PC-9 (cell line): Measurements from ENCODE around the gene STRN3. TPM values are rescaled to one million over a fixed set of nuclear protein-coding genes. Genes with fewer than 3 reads are reported as not detected.

Experiments used
- BruUV-seq: library from RNA; stranded (reverse); fragments of 400-500 nt; replicated peaks from 2 replicates; lab custom pipeline; 2021; lab: Mats Ljungman, UMichigan
- CTCF ChIA-PET: fragments of 300-600 bp; sonication (Branson Sonifier 250); formaldehyde crosslinking; loops from one replicate; lab custom pipeline; 2022; ENCODE audit warnings: antibody characterized with exemption; lab: Charles Lee
- POLR2A ChIA-PET: fragments of 300-600 bp; sonication (Branson Sonifier 250); formaldehyde crosslinking; loops from one replicate; lab custom pipeline; 2022; ENCODE audit warnings: antibody characterized with exemption; ENCODE audit not compliant: unreplicated experiment; lab: Charles Lee
- DNase-seq, 2 experiments: peaks; one replicate each; pipeline versions ENCODE4 v3.0.0 to v3.0.0-alpha.2; 2015 to 2022; ENCODE audit warnings: mixed read lengths in 1 of 2
- H2AFZ ChIP-seq: fragments of 200-600 bp; sonication (generic); 2 replicates; pipeline ENCODE4 v1.8.1; 2017; ENCODE audit warnings: antibody characterized with exemption
- H3F3A ChIP-seq: fragments of 200-600 bp; sonication (generic); 2 replicates; pipeline ENCODE4 v1.8.1; 2017; ENCODE audit warnings: antibody characterized with exemption, mild to moderate bottlenecking, low read depth; ENCODE audit not compliant: insufficient read depth
- H3K27ac ChIP-seq: fragments of 200-600 bp; sonication (generic); 2 replicates; pipeline ENCODE4 v1.6.1; 2016; ENCODE audit warnings: mixed run types
- H3K27me3 ChIP-seq: fragments of 200-600 bp; sonication (generic); 2 replicates; pipeline ENCODE4 v1.6.1; 2016; ENCODE audit warnings: low read depth, mixed run types; ENCODE audit not compliant: insufficient read depth
- H3K36me3 ChIP-seq: fragments of 200-600 bp; sonication (generic); 2 replicates; pipeline ENCODE4 v1.6.1; 2016; ENCODE audit warnings: low read depth, mixed run types
- H3K4me1 ChIP-seq: fragments of 200-600 bp; sonication (generic); replicated peaks from 2 replicates; pipeline ENCODE4 v1.6.1; 2016; ENCODE audit warnings: mixed run types; ENCODE audit not compliant: insufficient read depth
- H3K4me2 ChIP-seq: fragments of 200-600 bp; sonication (generic); 2 replicates; pipeline ENCODE4 v1.6.1; 2017; ENCODE audit warnings: mixed run types
- H3K4me3 ChIP-seq: fragments of 200-600 bp; sonication (generic); 2 replicates; pipeline ENCODE4 v1.6.1; 2016; ENCODE audit warnings: mixed run types
- H3K79me2 ChIP-seq: fragments of 200-600 bp; sonication (generic); 2 replicates; pipeline ENCODE4 v1.6.1; 2017; ENCODE audit warnings: low read depth, mixed run types
- H3K9me2 ChIP-seq: fragments of 200-600 bp; sonication (generic); 2 replicates; pipeline ENCODE4 v1.8.1; 2017; ENCODE audit warnings: mild to moderate bottlenecking; ENCODE audit not compliant: insufficient read depth
- H3K9me3 ChIP-seq: fragments of 200-600 bp; sonication (generic); 2 replicates; pipeline ENCODE4 v1.8.1; 2016; ENCODE audit warnings: low read depth; ENCODE audit not compliant: insufficient read depth
- H4K20me1 ChIP-seq: fragments of 200-600 bp; sonication (generic); 2 replicates; pipeline ENCODE4 v1.8.1; 2017; ENCODE audit not compliant: insufficient read depth
- CTCF ChIP-seq: fragments of 200-600 bp; sonication (generic); conservative IDR thresholded peaks from 2 replicates; pipeline ENCODE4 v1.6.1; 2017; ENCODE audit warnings: mixed run types, antibody characterized with exemption, mild to moderate bottlenecking, moderate library complexity
- EZH2 ChIP-seq: fragments of 200-600 bp; sonication (generic); IDR thresholded peaks from 2 replicates; pipeline ENCODE4 v1.8.0; 2017; ENCODE audit warnings: antibody characterized with exemption, low read depth
- intact Hi-C: fragments of 100-400 bp; cut with micrococcal nuclease; formaldehyde crosslinking; loops from one replicate; pipeline ENCODE4 v1.10.0; 2022; ENCODE audit not compliant: unreplicated experiment
- total RNA-seq: library from RNA; stranded (reverse); gene quantifications from 2 replicates; pipeline ENCODE4 v1.2.3, GENCODE V29; 2021

Gene STRN3
- total RNA-seq, 1 experiment from 2014 or later: 18.1 TPM

DNA sequence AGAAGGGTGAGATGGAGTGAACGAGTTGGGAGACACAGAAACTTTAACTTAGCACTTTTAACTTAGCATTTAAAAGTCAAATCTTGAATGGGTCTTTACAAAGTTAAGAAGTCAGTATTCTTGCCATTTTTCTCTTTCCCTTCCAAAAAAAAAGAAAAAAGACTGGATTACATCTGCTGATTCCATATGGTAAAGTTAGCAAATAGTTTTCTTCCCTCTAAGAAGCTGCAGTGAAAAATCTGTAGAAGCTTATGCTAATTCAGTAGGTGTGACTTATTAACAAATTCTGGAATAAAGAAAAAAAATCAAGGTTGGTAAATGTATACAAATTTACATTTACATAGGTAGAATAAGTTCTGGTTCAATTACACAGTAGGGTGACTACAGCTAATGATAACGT, 100.9 kb downstream of the STRN3 start:
- Histone ChIP-seq H3K27ac (no peak overlapping the region), H3K4me2 (no peak overlapping the region), H3K9me3 (no peaks in the 10 kb centered on the region), H3K4me1 (no peaks in the 10 kb centered on the region), H3K36me3 (no peaks in the 10 kb centered on the region), H3K27me3 (no peaks in the 10 kb centered on the region), H4K20me1 (no peaks in the 10 kb centered on the region), H3K4me3 (no peak overlapping the region), H2AFZ (no peak overlapping the region), H3F3A (no peaks in the 10 kb centered on the region), H3K79me2 (no peaks in the 10 kb centered on the region), H3K9me2 (no peaks in the 10 kb centered on the region)
- POLR2A ChIA-PET: no interaction called here
- DNase-seq: no peak
- TF ChIP-seq EZH2 (no peak), CTCF (no peak)
- intact Hi-C loops: no loop called here
- CTCF ChIA-PET: no interaction called here
- no TSS peak for BruUV-seq

- CTCF ChIA-PET: no interaction called here
Measured at GRCh38 chr14:30921788-30922187, 104.4 kb downstream of the STRN3 start.

GRCh38 chr14:30921305-30921704, 104.9 kb downstream of the STRN3 start:
- Histone ChIP-seq H3K27me3 (no peaks in the 10 kb centered on the region), H3K79me2 (no peaks in the 10 kb centered on the region), H3K9me3 (no peaks in the 10 kb centered on the region), H3K4me1 (no peaks in the 10 kb centered on the region), H3K9me2 (no peaks in the 10 kb centered on the region), H3K4me2 (no peak overlapping the region), H3K4me3 (no peak overlapping the region), H3F3A (no peaks in the 10 kb centered on the region), H4K20me1 (no peaks in the 10 kb centered on the region), H3K36me3 (no peaks in the 10 kb centered on the region), H3K27ac (no peak overlapping the region), H2AFZ (no peak overlapping the region)
- TF ChIP-seq CTCF: no peak
- TF ChIP-seq EZH2: no peak
- CTCF ChIA-PET: no interaction called here
- POLR2A ChIA-PET: no interaction called here
- intact Hi-C loops: no loop called here
- no peak for DNase-seq
- no TSS peak for BruUV-seq

More at GRCh38 chr14:30921788-30922187, 104.4 kb downstream of the STRN3 start:
- POLR2A ChIA-PET: no interaction called here
- H3K4me3 ChIP-seq: no peak overlapping the region
- H3K9me3 ChIP-seq: no peaks in the 10 kb centered on the region
- H3K79me2 ChIP-seq: no peaks in the 10 kb centered on the region
- no peaks in the 10 kb centered on the region for H3F3A ChIP-seq
- H3K36me3 ChIP-seq: no peaks in the 10 kb centered on the region
- DNase-seq: no peak
- no peak overlapping the region for H3K4me2 ChIP-seq
- no peak for TF ChIP-seq CTCF
- TF ChIP-seq EZH2: no peak
- no peak overlapping the region for H3K27ac ChIP-seq
- no TSS peak for BruUV-seq
- no peak overlapping the region for H2AFZ ChIP-seq
- intact Hi-C loops: no loop called here
- no peaks in the 10 kb centered on the region for H3K4me1 ChIP-seq
- H4K20me1 ChIP-seq: no peaks in the 10 kb centered on the region
- no peaks in the 10 kb centered on the region for H3K9me2 ChIP-seq
- no peaks in the 10 kb centered on the region for H3K27me3 ChIP-seq
